HAP-1 (cell line): Measurements from ENCODE around the gene PMAIP1.
"Not testable (repeated sequence)": the region's sequence is repeated elsewhere in the genome, so short reads cannot be mapped to it uniquely, and the experiment has no call there.

Source experiments
- DNase-seq, 2 experiments: peaks; one replicate each; pipeline ENCODE4 v3.0.0-alpha.2; 2016 to 2020; ENCODE audit warnings: low spot score in 2 of 2
- H3K27me3 ChIP-seq: fragments of 250-450 bp; sonication (Bioruptor Pico); 2 replicates; pipeline ENCODE4 v1.5.1; 2020; ENCODE audit warnings: low read depth, mild to moderate bottlenecking, moderate library complexity
- H3K36me3 ChIP-seq: fragments of 250-450 bp; sonication (Bioruptor Pico); replicated peaks from 2 replicates; pipeline ENCODE4 v1.5.1; 2020; ENCODE audit warnings: mild to moderate bottlenecking
- H3K4me1 ChIP-seq: fragments of 250-450 bp; sonication (Bioruptor Pico); 2 replicates; pipeline ENCODE4 v1.5.1; 2020; ENCODE audit warnings: mild to moderate bottlenecking
- H3K4me3 ChIP-seq: fragments of 250-450 bp; sonication (Bioruptor Pico); 2 replicates; pipeline ENCODE4 v1.5.1; 2020; ENCODE audit warnings: mild to moderate bottlenecking, moderate library complexity
- H3K9me3 ChIP-seq: fragments of 250-450 bp; sonication (Bioruptor Pico); 2 replicates; pipeline ENCODE4 v1.5.1; 2020; ENCODE audit warnings: mild to moderate bottlenecking, moderate library complexity
- in situ Hi-C: fragments of 300-500 bp; cut with MboI; formaldehyde crosslinking; loops from 3 replicates; pipeline ENCODE4 v1.14.3; 2020; ENCODE audit warnings: low sequenced_read_pairs, inconsistent platforms, mixed read lengths

Gene PMAIP1

GRCh38 chr18:59899298-59900221 lies at the start of gene PMAIP1:
TSS of gene PMAIP1 (plus strand) at chr18:59899996. CDS start at chr18:59900178, 182 bp downstream.
- Histone ChIP-seq H3K9me3 (0 out of 2 replicates have a peak, but pooled peaks cover 2% of the 10 kb centered on the region), H3K4me1 (peaks cover 18% of the 10 kb centered on the region), H3K27me3 (no peaks in the 10 kb centered on the region), H3K4me3 (peak within 1 kb of the TSS; percentile 72), H3K36me3 (peaks cover 12% of the 10 kb centered on the region)
- in situ Hi-C loops = no loop called here
- DNase-seq = peak; percentile 79 to 92

DNA sequence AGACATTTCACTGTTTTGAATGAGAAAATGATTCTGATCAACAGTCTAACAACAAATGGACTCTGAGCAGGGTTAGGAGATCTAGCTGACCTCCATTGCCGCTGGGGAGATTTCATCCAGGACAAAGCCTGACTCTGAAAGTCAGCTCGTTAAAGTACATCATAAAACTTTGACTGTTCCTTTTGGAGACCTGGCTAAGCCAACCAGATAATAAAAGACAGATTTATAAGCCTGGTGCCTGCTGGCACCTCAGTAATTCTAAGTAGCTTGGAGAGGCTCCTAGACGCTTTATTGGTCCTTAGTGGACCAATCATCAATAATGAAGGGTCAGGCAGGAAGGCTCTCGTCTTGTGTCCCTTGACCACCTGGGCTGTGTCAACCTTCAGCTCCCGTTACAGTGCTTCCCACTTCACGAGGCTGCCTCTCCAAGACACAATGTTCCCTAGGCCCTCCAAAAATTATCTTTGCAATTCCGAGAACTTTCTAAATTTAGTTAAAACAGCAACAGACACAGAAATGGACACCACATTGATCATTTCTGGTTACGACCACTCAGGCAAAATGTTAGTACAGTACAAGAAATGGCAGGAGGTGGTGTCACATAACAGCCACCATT lies 47.9 kb upstream of the PMAIP1 start:
- peak in 1 of 2 experiments; percentile 8 for DNase-seq
- Histone ChIP-seq H3K36me3 (no peaks in the 10 kb centered on the region), H3K4me1 (no peaks in the 10 kb centered on the region), H3K27me3 (no peaks in the 10 kb centered on the region), H3K9me3 (no peaks in the 10 kb centered on the region), H3K4me3 (no peak overlapping the region)
- in situ Hi-C loops = no loop called here

- Histone ChIP-seq H3K27me3 (no peaks in the 10 kb centered on the region), H3K4me3 (no peak overlapping the region), H3K36me3 (no peaks in the 10 kb centered on the region), H3K9me3 (no peaks in the 10 kb centered on the region), H3K4me1 (no peaks in the 10 kb centered on the region)
- no peak for DNase-seq
- in situ Hi-C loops = no loop called here
Measured at GRCh38 chr18:59852548-59852947, 47.2 kb upstream of the PMAIP1 start.

GRCh38 chr18:59853380-59853779 lies 46.4 kb upstream of the PMAIP1 start:
- DNase-seq = no peak
- no peak overlapping the region for H3K4me3 ChIP-seq
- in situ Hi-C loops = no loop called here
- no peaks in the 10 kb centered on the region for H3K4me1 ChIP-seq
- no peaks in the 10 kb centered on the region for H3K27me3 ChIP-seq
- H3K9me3 ChIP-seq = no peaks in the 10 kb centered on the region
- no peaks in the 10 kb centered on the region for H3K36me3 ChIP-seq

GRCh38 chr18:59853988-59854387 lies 45.8 kb upstream of the PMAIP1 start:
- H3K4me3 ChIP-seq, H3K27me3 ChIP-seq, H3K36me3 ChIP-seq, DNase-seq, in situ Hi-C loops, H3K9me3 ChIP-seq, H3K4me1 ChIP-seq: not testable (repeated sequence)

DNA sequence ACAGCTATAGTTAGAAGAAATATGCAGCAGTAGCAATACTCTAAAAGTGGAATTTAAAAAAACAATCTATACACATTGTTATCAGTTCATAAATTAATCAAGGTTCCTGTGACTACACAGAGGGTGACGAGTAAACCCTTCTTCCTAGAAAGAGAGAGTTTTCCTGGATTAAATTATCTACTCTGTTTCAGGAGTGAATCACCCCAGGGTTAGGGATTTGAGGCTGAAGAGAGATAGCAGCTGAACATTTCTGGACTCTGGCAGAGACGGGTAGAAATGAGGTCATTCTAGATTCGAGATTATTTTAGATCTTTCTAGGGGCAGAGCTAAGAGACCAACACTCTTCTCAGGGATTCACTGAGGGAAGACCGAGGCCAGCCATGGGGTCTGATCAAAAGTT lies 38.8 kb upstream of the PMAIP1 start:
- in situ Hi-C loops = no loop called here
- H3K9me3 ChIP-seq = no peaks in the 10 kb centered on the region
- no peaks in the 10 kb centered on the region for H3K36me3 ChIP-seq
- H3K4me1 ChIP-seq = no peaks in the 10 kb centered on the region
- no peaks in the 10 kb centered on the region for H3K27me3 ChIP-seq
- H3K4me3 ChIP-seq = no peak overlapping the region
- DNase-seq = no peak

- Histone ChIP-seq H3K4me1 (no peaks in the 10 kb centered on the region), H3K4me3 (no peak overlapping the region), H3K36me3 (no peaks in the 10 kb centered on the region), H3K9me3 (no peaks in the 10 kb centered on the region), H3K27me3 (no peaks in the 10 kb centered on the region)
- in situ Hi-C loops = no loop called here
- no peak for DNase-seq
Measured at GRCh38 chr18:59861963-59862819, 37.6 kb upstream of the PMAIP1 start.

DNA sequence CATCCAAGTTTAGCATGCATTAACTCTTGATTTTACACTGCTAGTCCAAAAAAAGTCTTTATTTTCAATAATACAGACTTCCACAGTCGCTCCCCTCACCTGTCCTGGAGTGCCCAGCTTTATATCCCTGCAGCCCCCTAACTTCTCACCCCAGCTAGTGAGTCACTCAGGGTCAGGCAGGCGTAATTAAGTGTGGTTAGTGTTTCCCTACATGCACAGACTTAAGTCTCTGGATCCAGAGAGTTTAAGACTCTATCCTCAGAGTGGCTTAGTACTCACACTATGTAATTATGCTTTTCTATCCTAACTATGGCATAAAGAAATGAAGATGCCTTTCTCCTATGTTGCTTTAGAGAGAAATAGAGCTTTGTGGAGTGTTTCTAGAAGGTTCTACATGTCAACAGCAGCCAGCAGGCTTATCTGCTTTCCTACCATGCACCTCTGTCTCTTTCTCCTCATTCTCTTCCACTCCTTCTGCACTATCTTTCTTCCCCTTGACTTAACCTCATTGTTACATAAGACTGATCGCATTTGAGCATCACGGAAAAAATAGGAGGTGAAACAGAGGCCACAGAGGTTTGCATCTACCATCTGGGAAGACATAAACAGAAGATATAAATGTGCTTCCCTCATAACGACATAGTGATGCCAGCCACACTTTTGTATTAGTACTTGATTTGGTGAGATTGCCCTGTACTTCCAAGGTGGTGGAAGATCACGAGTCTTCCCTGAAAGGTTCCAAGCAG lies 34.4 kb upstream of the PMAIP1 start:
- Histone ChIP-seq H3K9me3 (no peaks in the 10 kb centered on the region), H3K4me3 (no peak overlapping the region), H3K36me3 (no peaks in the 10 kb centered on the region), H3K27me3 (no peaks in the 10 kb centered on the region), H3K4me1 (no peaks in the 10 kb centered on the region)
- no peak for DNase-seq
- in situ Hi-C loops = no loop called here

- no peak overlapping the region for H3K4me3 ChIP-seq
- no peak for DNase-seq
- no peaks in the 10 kb centered on the region for H3K36me3 ChIP-seq
- H3K9me3 ChIP-seq = no peaks in the 10 kb centered on the region
- H3K4me1 ChIP-seq = no peaks in the 10 kb centered on the region
- in situ Hi-C loops = no loop called here
- H3K27me3 ChIP-seq = no peaks in the 10 kb centered on the region
Measured at GRCh38 chr18:59866551-59867269, 33.1 kb upstream of the PMAIP1 start.

- in situ Hi-C loops = no loop called here
- no peak overlapping the region for H3K4me3 ChIP-seq
- H3K36me3 ChIP-seq = no peaks in the 10 kb centered on the region
- no peaks in the 10 kb centered on the region for H3K27me3 ChIP-seq
- H3K4me1 ChIP-seq = no peaks in the 10 kb centered on the region
- DNase-seq = no peak
- no peaks in the 10 kb centered on the region for H3K9me3 ChIP-seq
Measured at GRCh38 chr18:59867337-59868104, 32.3 kb upstream of the PMAIP1 start.

DNA sequence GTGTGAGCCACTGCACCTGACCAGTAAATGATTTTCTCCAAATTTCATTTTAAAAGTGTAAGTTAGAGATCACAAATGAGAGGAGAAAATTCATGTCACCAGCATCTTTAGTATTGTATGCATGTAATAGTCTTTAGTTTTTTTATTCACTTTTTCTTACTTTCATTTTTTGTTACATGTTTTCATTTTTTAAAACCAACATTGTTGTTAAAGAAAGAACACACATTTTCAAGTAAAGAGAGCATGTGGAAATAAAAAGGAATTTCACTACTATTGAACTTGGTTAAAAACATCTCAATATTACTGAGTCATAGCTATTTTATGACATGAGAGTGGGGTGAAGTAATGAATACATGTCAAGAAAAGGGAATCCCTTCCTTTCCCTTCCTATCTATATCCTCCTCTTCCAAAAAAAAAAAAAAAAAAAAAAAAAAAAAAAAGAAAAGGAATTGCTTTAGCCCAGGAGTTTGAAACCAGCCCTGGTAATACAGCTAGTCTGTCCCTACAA lies 29.1 kb upstream of the PMAIP1 start:
- no peak for DNase-seq
- H3K4me1 ChIP-seq = no peaks in the 10 kb centered on the region
- H3K27me3 ChIP-seq = no peaks in the 10 kb centered on the region
- H3K36me3 ChIP-seq = no peaks in the 10 kb centered on the region
- H3K9me3 ChIP-seq = no peaks in the 10 kb centered on the region
- in situ Hi-C loops = no loop called here
- H3K4me3 ChIP-seq = no peak overlapping the region

DNA sequence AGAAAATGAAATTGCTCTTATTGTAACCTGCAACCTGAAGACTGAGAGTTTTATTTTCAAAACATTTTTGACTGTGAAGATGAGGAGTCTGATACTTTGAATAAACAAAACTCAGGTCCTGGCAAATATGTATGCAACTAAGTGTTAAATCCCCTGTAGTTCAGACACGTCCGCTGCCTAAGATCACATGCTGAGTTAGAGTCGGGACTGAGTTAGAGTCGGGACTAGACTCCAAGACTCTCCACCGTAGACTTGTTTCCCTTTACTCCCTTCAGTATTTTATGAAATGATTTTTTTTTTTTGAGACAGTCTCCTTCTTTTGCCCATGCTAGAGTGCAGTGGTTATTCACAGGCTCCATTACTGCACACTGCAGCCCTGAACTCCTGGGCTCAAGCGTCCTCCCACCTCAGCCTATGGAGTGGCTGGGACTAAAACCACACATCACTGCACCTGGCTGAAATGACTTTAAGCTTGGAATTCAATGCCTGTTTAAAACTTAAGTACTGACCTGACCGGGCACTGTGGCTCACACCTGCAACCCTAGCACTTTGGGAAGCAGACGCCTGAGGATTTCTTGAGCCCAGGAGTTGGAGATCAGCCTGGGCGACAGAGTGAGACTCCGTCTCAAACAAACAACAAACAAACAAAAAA lies 28.0 kb upstream of the PMAIP1 start:
- Histone ChIP-seq H3K36me3 (no peaks in the 10 kb centered on the region), H3K4me1 (no peaks in the 10 kb centered on the region), H3K27me3 (no peaks in the 10 kb centered on the region), H3K4me3 (no peak overlapping the region), H3K9me3 (no peaks in the 10 kb centered on the region)
- in situ Hi-C loops = no loop called here
- no peak for DNase-seq
